Measurements from ENCODE around the gene GJB4.
"Not testable (repeated sequence)": the region's sequence is repeated elsewhere in the genome, so short reads cannot be mapped to it uniquely, and the experiment has no call there.

The GJB4 gene

DNA sequence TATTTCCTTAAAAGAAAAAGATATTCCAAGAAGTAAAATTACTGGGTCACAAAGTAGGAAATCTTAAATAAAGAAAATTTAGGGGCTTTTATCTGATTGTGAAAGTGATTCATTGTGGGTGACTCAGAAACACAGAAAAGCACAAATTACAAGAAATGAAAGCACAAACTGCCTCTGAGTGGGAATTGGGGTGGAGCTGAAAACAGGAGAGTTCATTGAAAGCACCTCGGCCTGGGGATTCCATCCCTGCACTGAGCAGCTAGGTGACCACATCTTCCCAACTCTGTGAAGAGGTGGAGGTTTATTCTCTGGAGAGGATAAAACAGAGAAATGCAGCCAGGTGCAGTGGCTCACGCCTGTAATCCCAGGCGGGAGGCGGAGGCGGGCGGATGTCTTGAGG is 40.7 kb downstream of the GJB4 start:
- DNase-seq = no peak

DNA sequence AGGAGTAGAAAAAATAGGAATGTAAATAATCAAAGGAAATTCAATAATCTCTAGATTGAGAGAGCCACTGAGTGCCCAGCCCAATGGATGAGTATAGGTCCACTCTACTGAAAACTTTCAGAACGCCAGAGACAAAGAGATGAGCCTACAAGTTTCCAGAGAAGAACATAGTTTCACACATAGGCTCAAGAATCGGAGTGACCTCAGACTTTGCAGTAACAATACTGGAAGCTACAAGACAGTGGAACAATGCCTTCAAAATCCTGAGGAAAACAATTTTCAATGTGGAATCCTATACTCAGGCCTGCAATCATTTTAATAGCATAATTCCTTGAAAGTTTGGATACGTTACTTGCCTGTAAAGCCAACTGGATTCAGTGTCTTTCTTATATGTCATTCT is 44.2 kb downstream of the GJB4 start:
- no peak for DNase-seq

DNA sequence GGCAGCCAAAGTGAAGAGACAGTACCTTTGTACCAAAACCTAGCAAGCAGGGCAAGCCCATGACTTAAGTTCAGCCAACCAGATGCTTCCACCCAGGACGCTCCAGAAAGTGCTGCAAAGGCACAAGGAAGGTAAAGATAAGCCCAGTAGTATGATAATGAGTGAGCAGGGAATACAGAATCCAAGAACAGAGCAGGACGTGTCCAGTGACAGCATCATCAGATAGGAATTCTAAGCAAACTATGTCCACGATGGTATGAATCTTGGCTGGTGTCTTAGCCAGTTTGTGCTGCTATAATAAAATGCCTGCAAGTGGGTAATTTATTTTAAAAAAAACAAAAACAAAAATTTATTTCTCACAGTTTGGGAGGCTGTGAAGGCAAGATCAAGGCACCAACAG is 46.9 kb downstream of the GJB4 start:
- DNase-seq = no peak

DNA sequence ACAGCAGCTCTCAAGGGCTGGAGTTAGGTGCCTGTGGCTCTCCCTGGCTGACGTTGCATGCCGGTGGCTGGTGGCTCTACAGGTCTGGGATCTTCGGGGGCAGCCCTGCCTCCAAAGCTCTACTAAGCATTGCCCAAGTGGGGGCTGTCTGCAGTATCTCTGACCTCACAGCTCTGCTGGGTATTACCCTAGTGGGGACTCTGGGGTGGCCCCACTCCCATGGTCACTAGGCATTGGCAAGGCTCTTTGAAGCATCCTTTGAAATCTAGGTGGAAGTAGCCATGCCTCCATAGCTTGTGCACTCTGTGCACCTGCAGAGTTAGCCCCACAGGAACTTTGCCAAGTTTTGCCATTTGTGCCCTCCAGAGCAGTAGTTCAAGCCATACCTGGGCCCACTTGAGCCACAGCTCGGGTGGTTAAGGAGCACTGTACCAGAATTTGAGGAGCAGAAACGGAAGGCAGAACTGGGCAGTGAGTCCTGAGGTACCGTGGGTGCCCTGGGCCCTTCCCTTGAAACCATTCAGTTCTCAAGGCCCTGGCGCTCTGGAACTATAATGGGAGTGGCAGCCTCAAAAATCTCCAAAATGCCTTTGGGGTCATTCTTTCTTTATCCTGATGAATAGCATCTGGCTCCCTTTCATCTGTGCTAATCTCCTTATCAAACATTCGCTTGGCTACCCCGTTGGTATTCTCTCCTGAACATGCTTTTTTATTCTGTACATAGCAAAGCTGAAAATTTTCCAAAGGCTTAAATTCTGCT is 48.7 kb downstream of the GJB4 start:
- DNase-seq = no peak

DNA sequence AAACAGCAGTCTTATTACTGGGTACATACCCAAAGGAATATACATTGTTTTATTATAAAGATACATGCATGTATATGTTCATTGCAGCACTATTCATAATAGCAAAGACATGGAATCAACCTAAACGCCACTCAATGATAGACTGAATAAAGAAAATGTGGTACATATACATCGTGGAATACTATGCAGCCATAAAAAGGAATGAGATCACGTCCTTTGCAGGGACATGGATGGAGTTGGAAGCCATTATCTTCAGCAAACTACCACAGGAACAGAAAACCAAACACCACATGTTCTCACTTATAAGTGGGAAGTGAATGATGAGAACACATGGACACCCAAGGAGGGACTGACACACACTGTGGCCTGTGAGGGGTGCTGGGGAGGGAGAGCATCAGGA is 51.2 kb downstream of the GJB4 start:
- not testable (repeated sequence) for DNase-seq
